Kidney capillary endothelial cell (primary cell): ENCODE data around the gene USP35.
A peak's percentile ranks its signal among the peaks of the same experiment; 100 is the strongest.
"Not testable (repeated sequence)": the region's sequence is repeated elsewhere in the genome, so short reads cannot be mapped to it uniquely, and the experiment has no call there.

Experiments used
- DNase-seq: peaks from one replicate; pipeline ENCODE4 v3.0.0-alpha.2; 2018; ENCODE audit warnings: low spot score

The USP35 gene

GRCh38 chr11:78216021-78216420, 27.3 kb downstream of the USP35 start:
- no peak for DNase-seq

GRCh38 chr11:78216571-78217287, 28.0 kb downstream of the USP35 start:
- DNase-seq, result no peak

GRCh38 chr11:78217650-78218541, 29.2 kb downstream of the USP35 start:
- DNase-seq, result no peak

- DNase-seq, result no peak
These were observed 30.2 kb downstream of the USP35 start for GRCh38 chr11:78218707-78219492.

- no peak for DNase-seq
These were observed 30.9 kb downstream of the USP35 start for GRCh38 chr11:78219493-78220217.

GRCh38 chr11:78220218-78221157, 31.8 kb downstream of the USP35 start:
- DNase-seq, result no peak

GRCh38 chr11:78221396-78222315, 32.9 kb downstream of the USP35 start:
- DNase-seq, result no peak

- DNase-seq, result not testable (repeated sequence)
These were observed 34.0 kb downstream of the USP35 start for GRCh38 chr11:78222726-78223125.

GRCh38 chr11:78223320-78223954, 34.7 kb downstream of the USP35 start:
- DNase-seq, result no peak

GRCh38 chr11:78224506-78224905, 35.8 kb downstream of the USP35 start:
- no peak for DNase-seq

- DNase-seq, result no peak
These were observed 36.2 kb downstream of the USP35 start for GRCh38 chr11:78224906-78225420.

- DNase-seq, result no peak
These were observed 38.3 kb downstream of the USP35 start for GRCh38 chr11:78226684-78227680.

- DNase-seq, result no peak
These were observed 39.2 kb downstream of the USP35 start for GRCh38 chr11:78227921-78228320.

GRCh38 chr11:78228467-78228866, 39.7 kb downstream of the USP35 start:
- peak; percentile 46 for DNase-seq

- DNase-seq, result no peak
These were observed 40.4 kb downstream of the USP35 start for GRCh38 chr11:78229106-78229505.

- DNase-seq, result no peak
These were observed 41.6 kb downstream of the USP35 start for GRCh38 chr11:78230161-78230877.

GRCh38 chr11:78231962-78232501, 43.3 kb downstream of the USP35 start:
- DNase-seq, result no peak
